Neural progenitor cell (in vitro differentiated cells): ENCODE data around the gene MDN1. TPM values are rescaled to one million over a fixed set of nuclear protein-coding genes. Genes with fewer than 3 reads are reported as not detected.

Experiments
- DNase-seq: peaks from one replicate; pipeline ENCODE4 v3.0.0-alpha.2; 2016; ENCODE audit warnings: low spot score
- H2AFZ ChIP-seq: fragments of 200-600 bp; sonication (generic); replicated peaks from 2 replicates; pipeline ENCODE4 v1.6.1; 2016; ENCODE audit warnings: antibody characterized with exemption
- H3F3A ChIP-seq: fragments of 200-600 bp; sonication (generic); 2 replicates; pipeline ENCODE4 v1.6.1; 2016; ENCODE audit warnings: antibody characterized with exemption, low read depth
- H3K27ac ChIP-seq: fragments of 200-600 bp; sonication (generic); 2 replicates; pipeline ENCODE4 v1.5.1; 2016; ENCODE audit warnings: mild to moderate bottlenecking
- H3K27me3 ChIP-seq: fragments of 200-600 bp; sonication (generic); 2 replicates; pipeline ENCODE4 v1.6.1; 2016; ENCODE audit warnings: mild to moderate bottlenecking, moderate library complexity
- H3K36me3 ChIP-seq: fragments of 200-600 bp; sonication (generic); 2 replicates; pipeline ENCODE4 v1.5.1; 2016
- H3K4me1 ChIP-seq: fragments of 200-600 bp; sonication (generic); 2 replicates; pipeline ENCODE4 v1.6.1; 2016; ENCODE audit warnings: mixed run types
- H3K4me2 ChIP-seq: fragments of 200-600 bp; sonication (generic); 2 replicates; pipeline ENCODE4 v1.6.1; 2016
- H3K4me3 ChIP-seq: fragments of 200-600 bp; sonication (generic); 2 replicates; pipeline ENCODE4 v1.5.1; 2016
- H3K79me2 ChIP-seq: fragments of 200-600 bp; sonication (generic); 2 replicates; pipeline ENCODE4 v1.6.1; 2016; ENCODE audit warnings: low read depth
- H3K9ac ChIP-seq: fragments of 200-600 bp; sonication (generic); 2 replicates; pipeline ENCODE4 v1.6.1; 2016
- H3K9me3 ChIP-seq: fragments of 200-600 bp; sonication (generic); 2 replicates; pipeline ENCODE4 v1.5.1; 2016; ENCODE audit warnings: low read depth
- H4K20me1 ChIP-seq: fragments of 200-600 bp; sonication (generic); 2 replicates; pipeline ENCODE4 v1.6.1; 2016; ENCODE audit warnings: low read depth
- H3K27ac Mint-ChIP-seq: 3 replicates; pipeline ENCODE4 v1.8.0; 2021; ENCODE audit warnings: mixed read lengths
- H3K27me3 Mint-ChIP-seq: 2 replicates; pipeline ENCODE4 v1.8.0; 2022; ENCODE audit warnings: low read depth, mild to moderate bottlenecking, inconsistent platforms, moderate library complexity, mixed read lengths; ENCODE audit not compliant: insufficient read depth
- H3K36me3 Mint-ChIP-seq: 3 replicates; pipeline ENCODE4 v1.8.0; 2021; ENCODE audit warnings: mixed read lengths
- H3K4me1 Mint-ChIP-seq: 3 replicates; pipeline ENCODE4 v1.8.0; 2021; ENCODE audit warnings: mixed read lengths
- H3K4me3 Mint-ChIP-seq: 3 replicates; pipeline ENCODE4 v1.8.0; 2021; ENCODE audit warnings: mild to moderate bottlenecking, moderate library complexity, mixed read lengths
- H3K9me3 Mint-ChIP-seq: 3 replicates; pipeline ENCODE4 v1.8.0; 2020; ENCODE audit warnings: mixed read lengths
- EZH2 ChIP-seq: fragments of 200-600 bp; sonication (generic); IDR thresholded peaks from 2 replicates; pipeline ENCODE4 v1.6.1; 2017; ENCODE audit warnings: antibody characterized with exemption, mild to moderate bottlenecking, moderate library complexity
- EZH2phosphoT487 ChIP-seq: fragments of 200-600 bp; sonication (generic); IDR thresholded peaks from 2 replicates; pipeline ENCODE4 v1.6.1; 2017; ENCODE audit warnings: antibody characterized with exemption
- total RNA-seq: library from RNA; depleted of rRNA; stranded (reverse); fragments of >200 nt; gene quantifications from 2 replicates; pipeline ENCODE4 v1.2.3, GENCODE V29; 2015; ENCODE audit warnings: low replicate concordance
- TF ChIP-seq, protein P1 (sequence below): fragments of 200-600 bp; sonication (generic); IDR thresholded peaks from 2 replicates; pipeline ENCODE4 v1.5.1; 2017; ENCODE audit warnings: antibody characterized with exemption, mild to moderate bottlenecking

The MDN1 gene
- total RNA-seq, 1 donor from 2014 or later = 40.7 TPM

GRCh38 chr6:89619567-89619966 lies 200.0 kb downstream of the MDN1 start:
- Mint-ChIP-seq H3K4me1 (peaks cover 6% of the 10 kb centered on the region), H3K36me3 (peaks cover 18% of the 10 kb centered on the region), H3K9me3 (no peaks in the 10 kb centered on the region), H3K27ac (no peak overlapping the region), H3K4me3 (no peak overlapping the region), H3K27me3 (peaks cover 9% of the 10 kb centered on the region)
- TF ChIP-seq, protein P1, sequence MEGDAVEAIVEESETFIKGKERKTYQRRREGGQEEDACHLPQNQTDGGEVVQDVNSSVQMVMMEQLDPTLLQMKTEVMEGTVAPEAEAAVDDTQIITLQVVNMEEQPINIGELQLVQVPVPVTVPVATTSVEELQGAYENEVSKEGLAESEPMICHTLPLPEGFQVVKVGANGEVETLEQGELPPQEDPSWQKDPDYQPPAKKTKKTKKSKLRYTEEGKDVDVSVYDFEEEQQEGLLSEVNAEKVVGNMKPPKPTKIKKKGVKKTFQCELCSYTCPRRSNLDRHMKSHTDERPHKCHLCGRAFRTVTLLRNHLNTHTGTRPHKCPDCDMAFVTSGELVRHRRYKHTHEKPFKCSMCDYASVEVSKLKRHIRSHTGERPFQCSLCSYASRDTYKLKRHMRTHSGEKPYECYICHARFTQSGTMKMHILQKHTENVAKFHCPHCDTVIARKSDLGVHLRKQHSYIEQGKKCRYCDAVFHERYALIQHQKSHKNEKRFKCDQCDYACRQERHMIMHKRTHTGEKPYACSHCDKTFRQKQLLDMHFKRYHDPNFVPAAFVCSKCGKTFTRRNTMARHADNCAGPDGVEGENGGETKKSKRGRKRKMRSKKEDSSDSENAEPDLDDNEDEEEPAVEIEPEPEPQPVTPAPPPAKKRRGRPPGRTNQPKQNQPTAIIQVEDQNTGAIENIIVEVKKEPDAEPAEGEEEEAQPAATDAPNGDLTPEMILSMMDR = no peak
- no peak for TF ChIP-seq EZH2
- TF ChIP-seq EZH2phosphoT487 = no peak
- DNase-seq = no peak
- Histone ChIP-seq H3K79me2 (no peaks in the 10 kb centered on the region), H3K36me3 (no peaks in the 10 kb centered on the region), H2AFZ (no peak overlapping the region), H3K27me3 (no peaks in the 10 kb centered on the region), H3K4me2 (no peak overlapping the region), H3K9me3 (no peaks in the 10 kb centered on the region), H3K9ac (no peak overlapping the region), H3F3A (no peaks in the 10 kb centered on the region), H3K4me1 (no peaks in the 10 kb centered on the region), H4K20me1 (no peaks in the 10 kb centered on the region), H3K27ac (no peak overlapping the region), H3K4me3 (no peak overlapping the region)

DNA sequence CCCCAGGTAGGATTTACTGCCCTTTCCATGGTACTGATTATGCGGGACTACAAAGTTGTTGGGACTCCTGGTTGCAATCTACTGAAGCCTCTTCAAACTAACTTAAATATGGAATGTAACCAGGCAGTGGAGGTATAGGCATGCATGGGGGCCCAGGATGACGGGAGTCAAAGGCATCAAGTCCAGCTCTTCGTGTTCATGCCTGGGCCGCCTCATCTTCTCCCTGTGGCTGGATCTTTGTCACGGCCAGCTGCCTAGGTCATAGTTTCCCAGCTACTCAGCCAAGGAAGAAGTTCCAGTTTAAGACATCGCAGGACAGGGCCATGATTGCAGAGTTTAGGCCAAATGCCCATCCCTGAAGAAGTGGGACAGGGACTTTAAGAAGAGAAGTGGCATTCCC lies 201.6 kb downstream of the MDN1 start:
- Mint-ChIP-seq H3K27ac (no peak overlapping the region), H3K4me1 (peaks cover 7% of the 10 kb centered on the region), H3K36me3 (peaks cover 15% of the 10 kb centered on the region), H3K27me3 (peaks cover 6% of the 10 kb centered on the region), H3K9me3 (no peaks in the 10 kb centered on the region), H3K4me3 (no peak overlapping the region)
- Histone ChIP-seq H3K4me1 (peaks cover 3% of the 10 kb centered on the region), H3K79me2 (no peaks in the 10 kb centered on the region), H3K4me3 (no peak overlapping the region), H3F3A (no peaks in the 10 kb centered on the region), H4K20me1 (no peaks in the 10 kb centered on the region), H3K4me2 (no peak overlapping the region), H3K9me3 (no peaks in the 10 kb centered on the region), H2AFZ (no peak overlapping the region), H3K27ac (no peak overlapping the region), H3K27me3 (no peaks in the 10 kb centered on the region), H3K36me3 (no peaks in the 10 kb centered on the region), H3K9ac (no peak overlapping the region)
- TF ChIP-seq EZH2phosphoT487 (no peak), EZH2 (no peak)
- TF ChIP-seq, protein P1 = no peak
- no peak for DNase-seq

- no peak overlapping the region for H3K9ac ChIP-seq
- Mint-ChIP-seq H3K4me3 (no peak overlapping the region), H3K27me3 (peaks cover 5% of the 10 kb centered on the region), H3K36me3 (peaks cover 17% of the 10 kb centered on the region), H3K27ac (no peak overlapping the region), H3K4me1 (peaks cover 13% of the 10 kb centered on the region), H3K9me3 (no peaks in the 10 kb centered on the region)
- H3K4me1 ChIP-seq = peaks cover 12% of the 10 kb centered on the region
- H3K27me3 ChIP-seq = no peaks in the 10 kb centered on the region
- H3K79me2 ChIP-seq = no peaks in the 10 kb centered on the region
- no peak overlapping the region for H3K4me3 ChIP-seq
- H3K4me2 ChIP-seq = no peak overlapping the region
- TF ChIP-seq EZH2phosphoT487 (no peak), EZH2 (no peak)
- TF ChIP-seq, protein P1 = no peak
- no peaks in the 10 kb centered on the region for H3K9me3 ChIP-seq
- no peak for DNase-seq
- H3F3A ChIP-seq = no peaks in the 10 kb centered on the region
- no peak overlapping the region for H2AFZ ChIP-seq
- no peaks in the 10 kb centered on the region for H4K20me1 ChIP-seq
- no peaks in the 10 kb centered on the region for H3K36me3 ChIP-seq
- no peak overlapping the region for H3K27ac ChIP-seq
Observed at GRCh38 chr6:89616531-89616930, 203.1 kb downstream of the MDN1 start.
